H54 (cell line): Measurements from ENCODE around the gene TENM3.

ENCODE experiments used
- DNase-seq: peaks from one replicate; pipeline ENCODE4 v3.0.0; 2011; ENCODE audit warnings: low spot score, mixed read lengths; ENCODE audit not compliant: insufficient read length
- FAIRE-seq: peaks from 3 replicates; lab custom pipeline; 2011; peaks lifted over from hg19 to GRCh38; lab: Jason Lieb, UNC
- POLR2A ChIP-seq: IDR thresholded peaks from 2 replicates; pipeline ENCODE4 v1.6.1; 2011; ENCODE audit warnings: low read depth, mild to moderate bottlenecking, low read length

TENM3 gene

DNA sequence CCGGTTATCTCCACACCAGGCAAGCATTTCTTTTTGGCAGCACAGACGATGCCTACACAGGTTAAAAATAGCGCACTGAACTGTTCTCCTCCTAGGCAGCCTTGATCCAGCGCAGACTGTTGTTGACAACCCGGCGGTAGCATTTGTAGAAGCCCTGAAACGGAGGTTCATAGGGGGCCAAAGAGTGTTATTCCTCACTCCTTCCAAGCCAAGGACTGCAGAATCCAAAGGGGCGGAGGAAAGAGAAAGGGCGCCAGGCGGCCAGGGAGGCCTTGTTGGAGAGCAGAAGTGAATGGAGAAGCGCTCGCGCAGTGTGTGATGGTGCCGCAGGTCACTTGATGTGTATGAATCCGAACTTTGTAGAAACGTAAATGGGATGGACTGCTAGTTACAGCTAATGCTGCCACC is 82.7 kb downstream of the TENM3 start:
- no peak for TF ChIP-seq POLR2A
- FAIRE-seq (no peak), DNase-seq (no peak)

DNA sequence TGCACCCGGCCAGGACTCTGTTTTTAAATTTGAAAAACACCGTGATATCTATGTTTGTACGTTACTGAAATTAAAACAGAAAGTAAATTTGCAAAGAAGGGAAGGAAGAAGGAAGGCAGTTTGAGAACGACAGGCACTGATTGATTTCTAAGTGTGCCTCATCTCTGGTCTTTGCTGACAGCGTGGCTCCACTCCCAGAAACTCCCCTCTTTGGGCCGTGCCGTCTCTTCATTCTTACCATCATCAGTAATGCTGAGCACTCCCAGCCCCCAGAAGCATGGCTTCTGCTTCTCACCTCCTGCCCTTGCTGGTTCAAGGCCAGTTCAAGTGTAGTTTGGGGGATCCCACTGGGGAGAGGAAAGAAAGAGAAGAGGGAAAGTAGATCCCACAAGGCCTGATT is 85.3 kb downstream of the TENM3 start:
- FAIRE-seq = no peak
- TF ChIP-seq POLR2A = no peak

DNA sequence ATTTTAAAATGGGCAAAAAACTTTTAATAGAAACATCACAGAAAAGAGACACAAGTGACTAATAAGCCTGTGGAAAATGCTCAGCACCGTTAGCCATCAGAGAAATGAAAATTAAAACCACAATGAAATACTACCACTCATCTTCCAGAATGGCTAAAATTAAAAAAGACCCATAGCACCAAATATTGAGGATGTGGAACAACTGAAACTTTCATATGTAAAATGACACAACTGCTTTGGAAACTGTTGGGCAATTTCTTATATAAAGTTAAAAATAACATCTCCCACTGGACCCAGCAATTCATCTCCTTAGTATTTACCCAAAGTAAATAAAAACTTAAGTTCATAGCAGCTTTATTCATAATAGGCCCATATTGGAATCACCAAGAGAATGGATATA is 94.2 kb downstream of the TENM3 start:
- no peak for TF ChIP-seq POLR2A
- FAIRE-seq (no peak), DNase-seq (no peak)

More for the DNA sequence above, 85.3 kb downstream of the TENM3 start:
- no peak for DNase-seq

DNA sequence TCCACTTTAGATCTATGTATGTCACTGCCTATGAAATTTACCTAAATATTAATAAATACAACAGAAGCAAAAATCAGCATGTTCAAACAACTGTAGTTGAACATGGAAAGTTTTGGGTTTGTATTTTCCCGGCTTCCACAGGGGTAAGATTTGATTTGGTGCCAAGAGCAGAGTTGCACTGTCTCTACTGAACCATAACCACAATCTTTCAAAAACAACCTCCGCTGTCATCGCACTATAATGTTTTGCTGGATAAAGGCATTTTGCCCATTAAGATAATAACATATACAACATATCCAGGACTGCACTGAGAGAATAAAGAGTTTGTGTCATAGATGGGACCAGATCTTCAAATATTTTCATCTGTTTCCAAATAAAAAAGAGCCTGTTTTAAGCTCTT is 94.9 kb downstream of the TENM3 start:
- DNase-seq (no peak), FAIRE-seq (no peak)
- no peak for TF ChIP-seq POLR2A

DNA sequence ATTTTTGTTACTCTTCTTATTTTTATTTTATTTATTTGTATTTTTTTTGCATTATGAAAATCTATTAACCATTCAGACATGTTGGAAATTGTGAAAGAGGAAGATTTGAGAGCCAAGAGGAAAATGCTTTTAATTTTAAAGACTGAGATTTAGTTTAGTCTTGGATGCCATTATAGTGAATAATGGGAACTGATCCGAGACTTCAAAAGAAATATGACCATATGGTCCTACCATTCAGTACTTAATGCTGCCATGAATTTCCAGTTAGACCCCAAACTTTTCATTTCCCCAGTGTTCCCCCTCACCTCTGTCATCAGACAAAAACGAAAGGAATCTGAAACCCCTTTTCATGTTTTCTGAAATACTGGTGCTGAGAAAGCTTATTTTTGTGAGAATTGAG is 95.5 kb downstream of the TENM3 start:
- FAIRE-seq = no peak
- no peak for DNase-seq

DNA sequence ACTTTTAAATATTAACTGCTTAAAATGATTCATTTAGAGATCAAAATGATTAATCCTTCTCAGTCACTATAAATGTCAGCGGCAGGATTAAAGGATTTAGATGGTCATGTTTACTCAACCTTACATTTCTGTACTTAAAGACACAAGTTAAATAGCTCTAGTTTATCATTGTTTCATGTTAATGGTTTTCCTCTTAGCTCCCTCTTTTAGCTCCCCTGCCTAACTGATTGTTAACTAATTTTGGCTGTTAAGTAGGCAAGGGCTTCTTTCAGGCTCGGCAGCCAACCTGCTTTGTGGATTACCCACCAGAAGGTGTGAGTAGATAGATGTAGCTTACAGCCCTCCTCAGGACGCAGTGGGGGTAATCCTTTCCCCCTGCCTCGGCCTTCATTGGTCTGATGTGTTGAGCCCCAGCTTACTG is 96.0 kb downstream of the TENM3 start:
- no peak for TF ChIP-seq POLR2A
- DNase-seq = no peak
- FAIRE-seq = no peak

More for the DNA sequence above, 95.5 kb downstream of the TENM3 start:
- no peak for TF ChIP-seq POLR2A

DNA sequence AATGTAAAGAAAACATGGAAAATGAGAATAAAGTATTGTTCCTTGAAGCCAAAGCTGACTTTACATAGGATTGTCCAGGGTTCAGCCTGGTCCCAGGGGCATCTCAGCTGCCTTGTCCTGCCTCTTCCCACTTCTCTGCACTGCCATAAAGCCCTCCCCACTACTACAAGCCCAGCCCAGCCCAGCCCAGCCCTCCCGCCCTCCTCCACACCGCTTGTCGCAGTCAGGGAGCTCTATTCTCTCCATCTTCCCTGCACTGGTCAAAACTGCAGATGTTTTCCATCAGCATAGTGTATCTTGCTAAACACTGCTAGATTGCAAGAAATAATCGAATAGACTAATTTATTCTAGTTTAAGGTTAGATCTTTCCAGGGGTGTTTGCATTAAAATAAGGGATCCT is 100.3 kb downstream of the TENM3 start:
- DNase-seq (no peak), FAIRE-seq (no peak)
- no peak for TF ChIP-seq POLR2A

DNA sequence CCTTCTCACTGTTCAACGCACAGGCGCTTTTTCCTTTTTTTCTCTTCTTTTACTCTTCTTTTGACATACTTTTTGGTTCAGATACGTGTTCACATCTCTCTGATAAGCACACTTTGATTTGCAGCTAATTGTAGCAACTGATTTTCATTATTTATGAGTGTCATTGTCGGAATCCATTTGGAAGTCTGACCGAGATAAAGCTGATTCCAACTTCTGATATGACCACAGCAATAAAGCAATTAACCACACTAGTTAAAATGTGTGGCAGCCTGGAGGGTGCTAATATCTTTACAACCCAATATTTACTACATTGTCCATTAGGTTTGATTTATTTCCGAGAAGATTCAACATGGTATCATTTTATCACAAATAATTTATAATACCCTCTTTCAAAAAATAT is 101.8 kb downstream of the TENM3 start:
- DNase-seq (no peak), FAIRE-seq (no peak)
- TF ChIP-seq POLR2A = no peak

DNA sequence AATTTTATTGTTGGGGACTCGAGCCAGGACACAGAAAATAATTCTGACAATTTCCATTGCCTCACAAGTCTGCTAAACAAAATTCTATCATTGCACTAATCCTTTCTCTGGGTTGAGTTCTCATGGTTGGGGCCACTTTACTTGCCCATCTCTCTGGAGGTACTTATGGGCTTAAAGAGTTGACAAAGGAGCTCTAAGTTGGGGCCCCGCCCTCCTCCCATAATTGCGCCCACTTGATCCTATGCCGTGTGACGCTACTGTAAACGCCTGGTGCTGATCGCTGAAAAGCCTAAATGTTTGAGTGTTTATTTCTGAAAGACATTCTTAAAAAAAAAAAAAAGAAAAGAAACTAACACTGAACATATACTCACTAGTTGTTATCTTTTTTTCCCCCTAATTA is 103.0 kb downstream of the TENM3 start:
- no peak for TF ChIP-seq POLR2A
- no peak for DNase-seq
- FAIRE-seq = no peak

DNA sequence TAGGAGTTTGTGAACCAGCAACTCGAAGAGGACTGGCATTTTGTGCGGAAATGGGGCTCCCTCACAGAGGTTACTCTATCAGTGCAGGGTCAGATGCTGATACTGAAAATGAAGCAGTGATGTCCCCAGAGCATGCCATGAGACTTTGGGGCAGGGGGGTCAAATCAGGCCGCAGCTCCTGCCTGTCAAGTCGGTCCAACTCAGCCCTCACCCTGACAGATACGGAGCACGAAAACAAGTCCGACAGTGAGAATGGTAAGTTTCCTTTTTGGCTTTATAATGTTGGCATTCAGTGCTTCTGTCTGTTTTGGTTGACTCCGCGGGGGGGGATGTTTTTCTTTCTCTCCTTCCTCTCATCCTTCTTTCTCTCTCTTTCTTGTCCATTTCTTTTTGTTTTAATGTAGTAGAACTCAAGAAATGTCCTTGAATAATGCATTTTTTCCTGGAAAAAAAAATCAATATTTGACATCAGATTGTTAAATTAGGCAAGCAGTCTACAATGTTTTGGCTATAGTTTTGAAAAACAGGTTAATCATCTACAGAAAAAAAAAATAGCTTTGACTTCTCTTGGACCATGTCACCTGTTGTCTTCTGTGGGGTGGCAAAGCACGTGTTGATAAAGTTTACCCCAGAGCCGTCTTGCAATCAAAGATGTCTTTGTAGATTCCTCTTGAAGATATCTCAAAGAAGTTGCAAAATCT is 103.6 kb downstream of the TENM3 start:
- no peak for TF ChIP-seq POLR2A
- DNase-seq (no peak), FAIRE-seq (no peak)

DNA sequence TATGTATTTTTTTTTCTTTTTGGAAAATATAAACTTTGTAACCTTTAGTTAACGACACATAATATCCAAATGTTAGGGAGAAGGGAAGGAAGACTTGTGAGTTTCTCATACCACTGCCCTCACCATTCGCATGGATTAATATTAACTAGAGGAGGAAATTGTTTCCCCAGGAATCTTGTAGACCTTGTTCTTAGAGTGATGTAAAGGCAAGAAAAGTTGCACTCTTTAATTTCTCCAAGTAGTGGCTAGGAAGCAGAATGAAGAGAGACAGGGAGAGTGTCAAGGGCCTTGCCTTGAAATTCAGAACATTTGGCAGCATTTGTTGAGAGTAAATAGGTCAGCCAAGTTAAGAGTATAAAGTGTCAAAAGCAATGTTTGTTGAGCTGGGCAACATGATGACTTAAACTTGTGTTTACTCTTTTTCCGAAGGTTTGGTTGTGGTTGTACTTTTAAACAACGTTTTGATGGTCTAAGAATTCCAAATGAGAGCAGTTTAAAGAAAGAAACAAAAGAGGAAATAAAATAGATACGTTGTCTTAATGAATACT is 105.7 kb downstream of the TENM3 start:
- FAIRE-seq = no peak
- DNase-seq = no peak

DNA sequence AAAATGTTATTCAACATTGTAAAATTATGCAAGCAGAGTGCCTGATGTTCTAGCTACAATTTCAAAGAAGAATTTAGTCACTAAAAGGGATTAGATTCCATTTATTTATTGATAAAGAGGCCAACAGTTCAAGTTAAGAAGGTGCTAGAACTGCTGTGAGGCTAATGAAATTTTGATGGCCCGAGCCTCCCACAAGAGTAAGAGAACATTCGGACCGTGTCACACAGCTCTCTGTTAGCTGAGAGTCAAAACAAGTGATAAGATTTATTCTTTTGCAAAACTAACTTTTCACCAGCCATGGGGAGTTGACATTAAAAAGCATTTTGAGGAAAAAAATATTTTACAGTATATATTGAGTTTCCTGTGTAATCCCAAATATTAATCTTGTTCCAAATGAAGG is 106.8 kb downstream of the TENM3 start:
- TF ChIP-seq POLR2A = no peak
- DNase-seq = no peak
- FAIRE-seq = no peak

More for the DNA sequence above, 105.7 kb downstream of the TENM3 start:
- TF ChIP-seq POLR2A = no peak

DNA sequence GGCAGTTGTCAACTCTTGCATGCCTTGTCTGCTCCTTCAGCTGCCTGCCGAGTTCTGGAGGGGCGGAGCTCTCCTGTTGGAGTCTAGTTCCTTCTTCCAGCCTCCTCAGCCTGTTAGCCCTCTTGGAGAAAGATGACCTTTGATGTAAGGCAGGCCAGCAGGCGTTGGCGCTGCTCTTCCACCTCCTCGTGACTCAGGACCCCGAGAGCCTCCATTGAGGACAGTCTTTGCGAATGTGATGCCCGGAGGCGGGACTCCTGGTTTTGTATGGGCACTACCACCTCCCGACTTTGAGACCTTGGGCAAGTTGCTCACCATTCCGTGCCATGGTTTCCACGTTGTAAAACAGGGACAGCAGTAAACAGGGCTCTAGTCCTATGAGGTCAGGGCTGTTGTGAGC is 108.3 kb downstream of the TENM3 start:
- no peak for FAIRE-seq
- no peak for TF ChIP-seq POLR2A
- DNase-seq = no peak

DNA sequence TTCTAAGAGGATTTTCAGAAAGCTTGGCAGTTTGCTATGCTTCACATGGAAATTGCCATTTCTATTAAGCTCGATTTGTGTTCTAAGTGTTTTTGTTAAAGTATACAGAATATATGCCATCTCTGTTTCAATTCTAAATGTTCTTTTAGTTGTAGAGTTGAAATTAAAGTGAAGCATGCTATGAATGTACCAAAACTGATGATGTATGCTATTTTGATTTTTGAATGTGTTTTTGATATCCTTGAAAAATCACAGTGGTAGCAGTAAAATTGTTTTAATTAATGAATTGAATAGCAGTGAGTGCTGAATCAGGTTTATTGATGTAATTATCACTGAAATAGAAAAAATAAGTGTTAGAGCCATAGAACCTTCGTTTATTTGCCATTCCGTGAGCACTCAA is 110.9 kb downstream of the TENM3 start:
- TF ChIP-seq POLR2A = no peak
- DNase-seq (no peak), FAIRE-seq (no peak)

DNA sequence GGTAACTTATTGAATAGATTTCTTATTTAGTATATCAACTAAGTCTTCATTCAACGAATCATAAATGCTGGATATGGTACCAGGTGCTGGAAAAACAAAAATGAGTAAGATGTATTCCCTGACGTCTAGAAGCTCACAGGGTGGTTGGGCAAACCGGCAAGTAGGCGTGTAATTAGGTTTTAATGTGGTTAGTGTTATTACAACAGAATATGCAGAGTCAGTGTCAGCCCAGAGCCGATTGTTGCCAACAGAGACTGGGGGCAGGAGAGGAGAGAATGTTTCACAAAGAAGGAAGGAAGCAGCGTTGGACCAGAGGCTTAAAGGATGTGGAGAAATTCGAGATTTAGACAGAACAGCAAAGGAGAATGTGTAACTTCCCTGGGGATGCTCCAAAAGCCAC is 111.7 kb downstream of the TENM3 start:
- FAIRE-seq (no peak), DNase-seq (no peak)
- no peak for TF ChIP-seq POLR2A
